GF-D8 (cell line): ENCODE results near the gene PTPRN2.

Source experiments
- DNase-seq: peaks from one replicate; lab custom pipeline; 2025; lab: John Stamatoyannopoulos, UW

Gene PTPRN2

GRCh38 chr7:157774495-157774894, 813.1 kb downstream of the PTPRN2 start:
- DNase-seq: no peak

- DNase-seq: no peak
Observed at GRCh38 chr7:157773361-157773760, 814.3 kb downstream of the PTPRN2 start.

DNA sequence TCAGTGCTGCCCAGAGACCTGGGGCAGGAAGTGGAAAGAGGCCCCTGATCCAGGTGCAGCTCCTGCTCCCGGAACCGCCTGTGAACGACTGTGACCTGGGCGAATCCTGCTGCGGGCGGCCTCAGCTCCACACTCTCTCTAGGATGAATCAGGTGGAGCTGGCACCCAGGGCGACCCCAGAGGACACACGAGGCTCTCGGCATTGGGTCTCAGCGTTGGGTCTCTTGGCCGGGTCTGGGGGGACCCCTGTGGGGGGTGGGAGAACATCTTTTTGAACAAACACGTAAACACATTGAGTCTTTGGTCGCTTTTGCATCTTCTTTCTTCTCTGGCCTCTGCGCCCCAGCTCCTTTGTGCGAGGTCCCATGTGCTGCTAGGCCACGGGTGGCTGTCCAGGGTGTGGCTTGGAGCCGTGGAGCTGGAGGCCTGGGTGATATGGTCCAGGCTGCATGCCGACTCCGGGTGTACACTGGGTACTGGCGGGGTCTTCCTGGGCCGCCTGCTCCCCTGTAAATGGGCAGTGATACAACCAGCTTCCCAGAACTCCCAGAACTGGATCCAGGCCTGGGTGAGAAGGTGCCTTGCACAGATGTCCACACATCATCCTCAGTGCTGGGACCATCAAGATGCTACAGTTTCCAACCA, 815.0 kb downstream of the PTPRN2 start:
- no peak for DNase-seq

DNA sequence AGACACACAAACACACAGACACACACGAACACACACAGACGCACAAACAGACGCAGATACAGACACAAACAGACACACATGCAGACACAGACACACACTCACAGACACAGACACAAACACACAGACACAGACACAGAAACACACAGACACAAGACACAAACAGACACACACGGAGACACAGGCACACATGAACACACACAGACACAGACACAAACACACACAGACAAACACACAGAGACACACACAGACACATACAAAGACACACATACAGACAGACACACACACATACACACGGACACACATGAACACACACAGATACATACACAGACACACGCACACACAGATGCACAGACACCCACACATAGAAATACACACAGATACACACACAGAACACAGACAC, 815.9 kb downstream of the PTPRN2 start:
- DNase-seq: no peak

GRCh38 chr7:157770716-157771320, 816.8 kb downstream of the PTPRN2 start:
- DNase-seq: no peak

DNA sequence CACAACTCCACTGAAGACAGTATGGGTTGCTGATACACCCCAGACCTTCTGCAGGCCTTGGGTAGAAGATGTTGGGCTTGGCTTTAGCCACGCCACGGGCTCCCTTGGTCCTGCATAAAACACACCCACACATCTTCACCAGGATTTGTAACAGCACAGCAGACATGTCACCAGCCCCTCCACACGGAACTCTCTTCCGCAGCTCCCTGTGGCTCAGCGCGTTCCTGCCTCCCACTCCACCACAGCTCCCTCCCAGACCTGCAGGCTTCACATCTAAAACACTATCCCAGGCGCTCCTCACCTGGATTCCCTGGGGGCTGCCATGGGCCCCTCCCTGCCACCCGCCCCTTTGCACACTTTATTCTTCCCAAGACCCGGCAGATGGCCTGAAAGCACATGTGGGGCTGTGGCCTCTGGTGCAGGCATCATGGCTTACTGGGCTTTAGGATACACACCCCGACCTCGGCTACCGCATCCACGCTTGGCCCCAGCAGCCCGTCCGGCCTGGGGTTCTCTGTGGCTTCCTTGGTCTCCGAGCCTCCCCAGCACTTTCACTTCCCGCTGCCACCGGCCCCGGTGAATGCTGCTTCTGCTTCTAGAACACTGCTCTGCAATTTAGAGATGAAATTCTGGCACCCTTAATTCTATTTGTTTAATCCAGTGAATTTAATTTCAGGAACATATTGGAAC, 818.0 kb downstream of the PTPRN2 start:
- DNase-seq: no peak

DNA sequence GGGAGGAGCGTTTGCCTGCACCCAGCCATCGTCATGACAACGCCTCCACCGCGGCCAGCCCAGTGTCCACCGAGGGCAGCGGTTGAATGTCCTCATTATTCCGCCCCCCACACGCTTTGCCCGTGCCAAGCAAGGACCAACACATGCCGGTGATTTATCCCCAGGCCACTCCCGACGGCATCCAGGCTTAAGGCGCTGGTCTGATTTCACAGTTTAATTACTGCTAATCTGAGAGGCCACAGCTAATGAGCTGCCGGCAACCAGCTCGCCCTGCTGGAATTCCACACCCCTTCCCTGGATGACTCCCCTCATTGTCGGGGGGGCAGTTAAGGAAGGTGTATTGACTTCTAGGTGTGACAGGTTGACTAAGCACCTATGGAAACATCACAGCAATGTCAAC, 818.5 kb downstream of the PTPRN2 start:
- no peak for DNase-seq

- DNase-seq: no peak
Observed at GRCh38 chr7:157768198-157768597, 819.4 kb downstream of the PTPRN2 start.

DNA sequence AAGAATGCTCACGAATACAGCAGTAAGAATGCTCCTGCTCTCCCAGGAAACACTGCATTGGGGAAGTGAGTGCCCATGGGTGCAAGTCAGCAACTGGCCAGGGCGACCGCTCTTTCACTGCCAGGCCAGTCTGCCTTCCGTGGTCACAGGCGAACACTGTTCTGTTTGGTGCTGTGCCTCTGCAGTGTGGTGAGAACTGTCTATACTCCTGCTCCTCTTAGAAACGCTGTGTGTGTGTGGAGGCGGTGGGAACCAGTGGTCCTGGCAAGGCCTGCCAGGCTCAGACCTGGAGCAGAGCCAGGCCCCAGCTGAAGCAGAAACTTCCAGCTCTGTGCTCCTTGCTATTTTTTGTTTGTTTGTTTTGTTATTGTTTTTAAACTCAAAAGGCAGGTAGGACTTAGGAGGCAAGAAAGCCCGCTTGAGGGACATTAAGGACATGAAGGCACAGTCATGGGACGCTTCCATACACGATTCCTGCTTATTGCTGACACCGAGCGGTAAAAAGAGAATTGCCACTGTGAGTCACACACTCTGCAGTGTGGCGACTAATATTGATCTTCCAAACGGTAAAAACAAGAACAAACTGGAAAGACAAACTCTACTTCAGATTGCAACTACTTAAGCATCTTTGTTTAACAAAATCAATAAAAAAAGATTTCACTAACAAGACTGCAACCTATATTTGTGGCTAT, 820.0 kb downstream of the PTPRN2 start:
- DNase-seq: no peak

GRCh38 chr7:157766098-157766497, 821.5 kb downstream of the PTPRN2 start:
- no peak for DNase-seq

GRCh38 chr7:157764946-157765537, 822.6 kb downstream of the PTPRN2 start:
- DNase-seq: no peak

- DNase-seq: no peak
Observed at GRCh38 chr7:157764193-157764592, 823.4 kb downstream of the PTPRN2 start.

DNA sequence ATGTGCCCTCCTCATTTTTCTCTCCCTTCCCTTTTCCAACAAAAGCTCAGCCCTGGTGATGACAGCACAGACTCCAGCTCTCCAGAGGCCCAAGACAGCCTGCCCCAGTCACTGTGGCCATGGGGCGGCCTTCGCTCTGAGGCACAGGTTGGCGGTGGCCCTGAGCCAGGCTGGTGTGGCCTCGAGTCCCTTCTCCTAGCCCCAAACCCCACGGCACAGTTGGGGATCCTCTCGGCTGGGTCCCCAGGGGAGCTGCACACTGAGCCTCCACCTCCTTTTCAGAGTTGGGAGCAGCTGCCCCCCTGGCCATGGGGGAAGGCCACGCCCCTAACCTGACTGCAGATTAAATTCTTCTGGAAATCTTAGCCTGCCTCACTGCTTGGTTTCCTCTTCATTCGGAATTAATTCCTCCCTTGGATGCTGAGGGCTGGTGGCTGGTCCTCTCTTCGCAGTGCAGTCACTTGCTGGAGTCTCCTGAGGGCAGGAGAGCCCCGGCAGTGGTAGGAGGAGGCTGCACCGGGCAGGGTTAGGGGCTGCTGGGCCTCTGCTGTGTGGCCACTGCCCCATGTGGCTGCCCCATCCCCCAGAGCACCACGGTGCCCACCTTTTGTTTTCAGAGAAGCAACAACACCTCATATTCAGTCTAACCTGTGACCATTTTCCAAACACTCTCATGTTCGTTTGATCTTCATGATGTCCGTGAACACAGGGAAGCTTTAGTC, 824.2 kb downstream of the PTPRN2 start:
- no peak for DNase-seq

DNA sequence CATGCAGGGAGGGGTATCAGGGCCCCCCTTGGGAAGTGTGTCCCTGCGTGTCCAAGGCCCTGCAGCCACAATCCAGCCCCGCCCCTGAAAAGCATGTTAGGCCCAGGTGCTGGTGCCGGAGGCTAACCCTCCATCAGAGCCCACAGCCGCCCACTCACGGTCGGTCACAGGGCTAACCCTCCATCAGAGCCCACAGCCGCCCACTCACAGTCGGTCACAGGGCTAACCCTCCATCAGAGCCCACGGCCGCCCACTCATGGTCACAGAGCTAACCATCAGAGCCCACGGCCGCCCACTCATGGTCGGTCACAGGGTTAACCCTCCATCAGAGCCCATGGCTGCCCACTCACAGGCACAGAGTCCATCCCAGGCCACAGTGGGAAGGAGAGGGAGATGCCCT, 824.8 kb downstream of the PTPRN2 start:
- no peak for DNase-seq

GRCh38 chr7:157760004-157760730, 827.5 kb downstream of the PTPRN2 start:
- no peak for DNase-seq

DNA sequence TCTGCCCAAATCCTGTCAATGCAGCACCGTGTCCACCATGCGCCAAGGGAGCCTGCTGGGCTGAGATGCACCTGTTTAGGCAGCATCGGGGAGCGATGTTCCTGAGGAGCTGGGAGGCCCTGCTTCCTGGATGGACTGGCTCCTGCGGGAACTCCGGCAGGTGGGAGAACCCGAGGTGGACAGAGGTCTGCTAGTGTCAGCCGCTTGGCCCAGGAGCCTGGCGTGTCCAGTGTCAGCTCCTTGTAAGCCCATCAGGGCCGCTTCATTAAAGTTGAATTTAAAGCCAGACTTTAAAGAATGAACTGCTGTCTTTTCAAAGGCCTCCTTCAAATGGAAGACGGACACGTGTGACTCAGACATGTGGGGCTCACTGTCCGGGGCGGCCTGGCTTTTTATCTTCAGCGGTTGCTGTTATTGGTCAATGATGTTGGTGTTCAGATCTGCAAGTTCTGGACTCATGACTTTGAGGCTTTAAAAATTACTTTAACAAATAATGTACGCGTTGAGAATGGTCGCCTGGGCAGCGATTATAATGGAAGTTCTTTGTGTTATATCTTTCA, 828.3 kb downstream of the PTPRN2 start:
- DNase-seq: no peak

DNA sequence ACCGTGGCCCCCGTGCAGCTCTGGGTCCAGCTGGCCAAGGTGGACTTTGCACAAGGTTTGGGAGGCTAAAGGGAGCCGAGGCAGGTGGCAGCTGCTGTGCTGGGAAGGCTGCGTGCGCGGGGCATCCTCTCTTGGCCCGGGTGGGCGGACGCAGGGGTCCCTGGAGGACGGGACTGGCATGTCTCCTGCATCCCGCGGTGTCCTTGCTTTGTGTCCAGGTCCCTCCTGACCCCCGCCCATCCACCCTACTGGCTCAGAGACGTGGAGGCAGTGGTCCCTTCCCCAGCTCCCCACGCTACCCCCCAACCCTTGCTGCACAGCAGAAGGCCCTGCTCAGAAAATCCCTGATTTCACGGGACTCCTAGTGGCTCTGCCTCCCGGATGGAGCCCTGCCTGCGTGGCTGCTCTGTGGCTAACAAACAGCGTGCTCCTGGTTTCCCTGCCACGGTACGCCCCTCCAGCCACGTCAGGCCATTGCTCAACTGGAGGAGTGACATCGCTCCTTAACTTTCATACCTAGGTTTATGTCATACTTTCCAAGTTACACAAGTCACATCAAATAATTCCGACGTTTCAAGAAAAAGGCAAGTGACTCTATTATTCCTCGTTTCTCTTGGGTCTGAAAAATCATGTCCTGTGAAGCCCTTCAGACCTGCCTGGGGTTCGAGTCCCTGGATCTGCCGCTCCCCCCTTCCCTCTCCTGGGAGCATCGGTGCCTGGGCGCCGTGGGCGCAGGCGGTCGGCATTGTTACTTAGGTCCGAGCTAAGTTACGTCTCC, 829.0 kb downstream of the PTPRN2 start:
- DNase-seq: no peak

- DNase-seq: no peak
Observed at GRCh38 chr7:157757776-157758467, 829.7 kb downstream of the PTPRN2 start.

- no peak for DNase-seq
Observed at GRCh38 chr7:157757211-157757610, 830.4 kb downstream of the PTPRN2 start.
